Left cardiac atrium (tissue), 4 donors: ENCODE measurements around the gene MTR. TPM values are rescaled to one million over a fixed set of nuclear protein-coding genes. Genes with fewer than 3 reads are reported as not detected.
"Not testable (repeated sequence)": the region's sequence is repeated elsewhere in the genome, so short reads cannot be mapped to it uniquely, and the experiment has no call there.

Source experiments
- ATAC-seq, 2 donors: fragments of 200-7000 bp; cut with Tn5 transposase; one replicate each; pipeline ENCODE4 v1.9.1; 2020; ENCODE audit warnings: mild to moderate bottlenecking in 2 of 2, moderate library complexity in 2 of 2
- DNase-seq: peaks from one replicate; pipeline ENCODE4 v3.0.0-alpha.2; 2020
- intact Hi-C, 2 donors: fragments of 100-400 bp; cut with DNase I; formaldehyde crosslinking; loops; one replicate each; pipeline versions ENCODE4 v1.14.1 to v1.15.1; 2022 to 2023
- total RNA-seq, 2 donors: library from RNA; stranded (reverse); fragmentation: NEBNext Ultra II Directional; extraction: Animal tissue kit (Norgen Biotek cat#: 25700); gene quantifications; one replicate each; pipeline ENCODE4 v1.2.1, GENCODE V29; 2021
- donor health status: DM: no; HTN: yes; CAD: no.
- donor health status: DM: no; HTN: yes; CAD: no; lungs with severe emphysema.
- donor health status: DM: yes; HTN: yes; CAD: no.
- donor health status: Dilated cardiomyopathy.

MTR gene
- total RNA-seq, 2 donors from 2014 or later = 33.4 to 44.7 TPM

DNA sequence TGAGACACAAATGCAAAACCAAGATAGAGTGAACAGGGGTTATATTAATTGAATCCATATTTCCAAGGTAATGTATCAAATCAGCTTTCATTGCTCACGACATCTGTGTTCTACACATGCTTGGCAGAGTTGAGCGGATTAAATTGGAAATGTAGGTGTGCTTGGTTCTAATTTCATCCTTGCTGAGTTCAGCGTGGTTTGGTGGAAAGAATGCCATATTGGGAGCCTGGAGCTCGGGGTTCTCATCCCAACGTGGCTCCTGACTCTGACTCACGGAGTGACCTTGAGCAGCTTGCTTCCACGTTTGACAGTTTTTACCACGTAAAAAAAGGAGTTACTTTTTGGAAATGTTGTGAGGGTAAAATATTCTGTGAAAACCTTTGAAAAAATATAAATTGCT lies 92.0 kb downstream of the MTR start:
- intact Hi-C loops = no loop called here

DNA sequence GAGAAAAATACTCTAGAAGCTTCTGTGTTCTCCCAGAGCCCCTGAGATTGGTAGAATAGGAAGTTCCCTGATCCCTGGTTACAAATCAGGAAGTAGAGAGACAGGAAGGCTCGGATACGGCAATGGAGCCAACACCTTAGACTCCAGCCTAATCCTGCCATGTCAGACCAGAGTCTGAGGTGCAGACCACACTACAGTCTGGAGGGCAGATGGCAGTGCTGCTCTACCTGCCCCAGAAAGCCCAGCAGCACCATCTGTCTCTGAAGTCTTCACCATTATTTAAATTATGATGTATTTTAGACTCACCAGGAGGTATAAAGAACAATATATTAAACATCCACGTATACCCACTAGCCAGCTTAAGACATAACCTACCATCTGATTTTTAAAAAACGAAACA lies 93.0 kb downstream of the MTR start:
- DNase-seq (no peak), ATAC-seq (peak in 1 of 2 donors; percentile 20)
- intact Hi-C loops = no loop called here

More for the DNA sequence above, 92.0 kb downstream of the MTR start:
- DNase-seq (no peak), ATAC-seq (no peak)

DNA sequence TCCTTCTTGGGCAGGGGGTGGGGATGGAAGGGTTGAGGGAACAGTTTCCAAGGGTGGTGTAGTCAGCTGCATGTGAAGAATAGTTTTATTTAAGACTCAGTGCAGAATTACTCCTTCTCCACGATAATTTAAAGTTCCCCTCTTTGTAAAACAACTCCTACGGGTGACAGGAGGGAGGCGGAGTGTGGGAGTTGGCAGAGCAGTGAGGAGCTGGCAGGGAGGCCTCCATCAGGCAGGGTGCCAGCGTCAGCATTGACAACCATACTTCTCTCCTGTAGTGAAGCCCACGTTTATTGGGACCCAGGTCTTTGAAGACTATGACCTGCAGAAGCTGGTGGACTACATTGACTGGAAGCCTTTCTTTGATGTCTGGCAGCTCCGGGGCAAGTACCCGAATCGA lies 93.8 kb downstream of the MTR start:
- intact Hi-C loops = no loop called here
- DNase-seq (peak; percentile 57), ATAC-seq (peak; percentile 78 to 82)

DNA sequence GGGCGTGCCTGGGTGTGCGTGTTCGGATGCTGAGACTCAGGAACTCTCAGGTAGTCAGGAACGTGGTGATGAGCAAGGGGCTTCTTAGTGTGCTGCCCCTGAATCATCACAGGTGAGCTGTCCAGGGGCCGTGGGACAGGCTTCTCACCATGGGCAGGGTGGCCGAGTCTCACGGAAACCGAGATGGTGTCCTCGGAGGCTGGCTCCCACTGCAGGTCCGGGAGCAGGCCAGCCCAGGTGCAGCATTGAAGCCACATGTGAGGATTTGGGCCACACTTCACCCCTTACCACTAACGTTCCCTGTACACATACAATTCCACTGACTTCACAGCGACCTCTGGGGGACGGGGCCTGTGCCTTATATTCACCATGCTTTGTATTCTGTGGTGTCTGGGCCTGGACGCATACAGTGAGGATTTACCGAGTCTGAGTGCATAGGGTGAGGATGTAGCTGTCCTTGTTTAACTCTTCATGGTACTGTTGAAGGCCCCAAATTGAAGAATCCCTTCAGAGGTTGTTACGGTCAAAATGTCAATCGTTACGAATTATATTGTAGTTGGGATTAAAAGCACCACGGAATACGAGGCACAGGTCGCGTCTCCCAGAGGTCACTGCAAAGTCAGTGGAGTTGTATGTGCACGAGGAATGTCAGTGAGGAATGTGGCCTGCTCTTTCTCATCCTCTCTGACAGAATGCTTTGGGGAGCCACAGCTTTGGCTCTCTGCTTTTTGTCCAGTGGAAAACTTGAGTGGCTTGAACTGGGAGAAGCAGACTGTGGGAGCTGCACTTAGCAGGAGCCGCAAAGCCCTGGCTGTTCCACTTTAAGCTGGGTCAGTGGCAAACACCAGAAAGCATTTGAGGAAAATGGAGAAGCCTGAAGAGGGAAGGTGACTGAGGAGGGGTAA lies 95.3 kb downstream of the MTR start:
- peak; percentile 61 to 62 for ATAC-seq
- peak; percentile 27 for DNase-seq
- intact Hi-C loops = loop anchor here in 1 of 2 donors (5.0 kb wide), 1 partner anchor 92 kb away; no protein-coding TSS in a partner anchor

DNA sequence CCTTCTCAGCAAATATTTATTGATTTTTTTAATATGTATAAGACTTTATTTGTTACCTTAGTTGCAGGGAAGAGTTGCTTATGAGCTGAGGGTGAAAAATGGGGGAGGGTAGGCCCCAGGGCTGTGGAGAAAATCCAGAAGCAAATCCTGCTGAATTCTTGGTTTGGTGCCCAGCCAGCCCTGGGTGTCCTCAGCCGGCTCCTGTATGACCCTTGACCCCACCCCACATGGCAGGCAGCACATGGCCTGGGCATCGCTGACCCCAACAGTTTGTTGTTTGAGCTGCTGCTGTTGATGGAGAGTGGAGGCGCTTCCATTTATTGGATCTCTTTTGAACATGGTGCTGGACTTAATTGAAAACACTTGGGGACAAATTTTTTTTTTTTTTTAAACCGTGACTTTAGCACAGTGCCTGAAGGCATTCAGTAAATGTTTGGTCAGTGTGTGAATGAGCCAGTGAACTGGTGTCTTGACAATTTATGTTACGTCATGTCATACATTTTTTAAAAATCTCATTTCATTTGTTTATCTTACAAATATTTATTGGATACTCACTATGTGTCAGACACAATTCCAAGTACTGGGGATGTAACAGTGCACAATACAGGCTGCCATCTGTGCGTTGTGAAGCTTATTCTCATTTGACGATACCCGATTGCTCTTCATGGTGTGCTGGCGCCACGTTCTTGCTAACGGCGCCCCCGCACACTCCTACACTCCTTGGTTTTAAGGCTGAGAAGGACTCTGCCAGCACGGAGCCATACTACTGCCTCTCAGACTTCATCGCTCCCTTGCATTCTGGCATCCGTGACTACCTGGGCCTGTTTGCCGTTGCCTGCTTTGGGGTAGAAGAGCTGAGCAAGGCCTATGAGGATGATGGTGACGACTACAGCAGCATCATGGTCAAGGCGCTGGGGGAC lies 98.8 kb downstream of the MTR start:
- ATAC-seq = no peak
- DNase-seq = no peak
- intact Hi-C loops = loop anchor here in 1 of 2 donors (5.0 kb wide), 1 partner anchor 88 kb away; no protein-coding TSS in a partner anchor

DNA sequence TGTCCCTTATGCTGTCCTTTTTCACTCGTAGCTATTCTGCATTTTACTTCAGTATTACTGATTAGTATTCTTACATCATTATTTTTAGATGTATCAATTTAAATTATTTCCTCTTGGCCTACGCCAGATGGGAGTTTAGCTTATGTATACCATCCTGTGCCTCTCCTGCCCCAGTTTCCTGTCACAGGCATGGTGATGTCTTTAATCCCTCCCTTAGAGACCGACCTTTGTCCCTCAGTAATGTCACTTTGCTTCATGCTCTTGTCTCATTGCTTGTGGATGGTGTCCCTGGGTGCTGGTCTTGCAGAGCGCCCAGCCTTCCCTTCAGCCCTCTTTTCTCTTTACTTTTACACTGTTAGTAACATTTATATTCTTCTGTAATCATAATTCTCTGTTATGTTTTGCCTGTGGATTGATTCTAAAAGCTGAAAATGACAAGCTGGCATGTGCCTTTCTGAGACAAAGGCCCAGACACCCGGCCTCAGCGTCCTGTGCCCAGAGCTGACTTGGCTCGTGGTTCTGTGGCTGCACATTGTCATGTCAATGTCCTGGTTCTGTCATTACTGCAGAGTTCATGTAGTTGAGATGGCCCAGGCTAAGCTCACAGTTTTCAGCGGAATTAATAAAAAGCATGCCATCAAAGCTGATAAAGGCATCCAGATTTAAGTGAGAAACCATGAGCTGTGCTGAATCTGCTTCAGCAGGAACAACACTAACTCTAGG lies 100.7 kb downstream of the MTR start:
- ATAC-seq (peak; percentile 59 to 67), DNase-seq (no peak)
- intact Hi-C loops = no loop called here

DNA sequence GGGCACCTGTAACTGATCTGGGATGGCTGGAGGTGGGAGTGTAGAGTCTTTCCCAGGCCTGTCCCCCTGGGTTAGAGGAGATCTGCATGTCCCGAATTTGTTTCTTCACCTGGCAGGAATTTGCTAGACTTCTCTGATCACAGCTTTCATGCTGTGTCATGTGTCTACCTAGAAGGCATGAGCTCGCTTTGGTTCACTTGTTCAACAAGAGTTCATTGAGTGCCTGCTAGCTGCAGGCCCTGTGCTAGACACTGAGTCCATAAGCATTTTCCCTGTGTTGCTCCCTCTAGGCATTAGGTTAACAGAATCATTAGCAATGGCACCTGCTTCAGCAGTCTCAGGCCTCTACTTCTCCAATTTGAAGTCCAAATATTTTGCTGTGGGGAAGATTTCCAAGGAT lies 101.6 kb downstream of the MTR start:
- intact Hi-C loops = no loop called here
- no peak for ATAC-seq
- DNase-seq = no peak

DNA sequence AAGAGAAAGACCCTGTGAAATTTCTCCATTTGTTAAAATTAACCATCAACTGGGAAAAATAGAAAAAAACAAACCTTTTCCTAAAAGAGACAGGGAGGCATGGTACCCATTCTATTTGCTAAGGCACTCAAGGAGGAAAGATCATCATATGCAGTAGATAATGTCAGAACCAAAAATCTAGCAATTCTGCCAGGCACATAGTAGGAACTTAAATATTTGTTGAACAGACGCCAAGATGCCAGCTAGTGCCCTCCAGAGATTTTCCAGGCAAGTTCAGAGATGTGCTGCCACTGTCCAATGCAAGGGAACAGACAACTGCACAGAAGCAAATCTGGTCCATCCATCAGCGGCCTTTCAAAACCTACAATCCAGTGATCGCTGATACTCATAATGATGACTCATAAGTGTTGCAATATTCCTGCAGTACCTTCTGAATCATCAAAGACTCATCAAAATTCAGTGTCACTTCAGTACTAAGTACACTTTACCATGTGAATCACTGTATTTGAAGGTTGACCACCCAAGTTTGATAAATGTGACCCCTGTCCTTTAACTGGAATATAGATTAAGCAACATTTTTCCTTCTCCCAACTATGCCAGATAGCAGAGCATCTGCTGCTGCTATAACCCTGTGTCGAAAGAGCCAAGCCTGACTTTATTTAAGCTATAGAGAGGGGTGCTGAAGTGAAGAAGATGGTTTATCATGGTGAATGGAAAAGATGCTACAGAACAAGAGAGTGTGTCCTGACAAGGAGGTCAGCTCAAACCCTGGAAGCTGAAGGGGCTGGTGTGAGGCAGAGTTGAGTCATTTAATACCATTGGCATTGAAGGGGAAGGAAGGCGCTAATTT lies 110.0 kb downstream of the MTR start:
- ATAC-seq (peak in 1 of 2 donors; percentile 81), DNase-seq (no peak)
- intact Hi-C loops = no loop called here

DNA sequence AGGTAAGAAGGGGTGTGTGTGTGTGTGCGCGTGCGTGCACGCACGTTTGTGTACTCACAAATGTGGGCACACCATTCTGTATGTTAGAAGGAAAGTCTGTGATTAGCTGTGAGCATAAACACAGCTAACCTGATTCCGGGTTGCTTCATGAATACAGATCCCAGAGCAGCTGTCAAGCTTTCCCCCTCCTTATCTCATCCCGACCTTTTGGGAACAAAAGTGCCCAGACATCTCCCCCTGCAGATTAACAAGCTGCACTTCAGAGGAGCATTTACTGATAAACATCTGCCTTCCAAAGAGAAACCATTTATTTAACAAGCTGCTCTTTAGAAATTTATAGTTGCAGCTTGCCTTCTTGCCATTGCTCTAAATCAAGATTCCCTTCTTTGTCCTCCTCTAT lies 112.1 kb downstream of the MTR start:
- ATAC-seq (no peak), DNase-seq (no peak)
- intact Hi-C loops = no loop called here

DNA sequence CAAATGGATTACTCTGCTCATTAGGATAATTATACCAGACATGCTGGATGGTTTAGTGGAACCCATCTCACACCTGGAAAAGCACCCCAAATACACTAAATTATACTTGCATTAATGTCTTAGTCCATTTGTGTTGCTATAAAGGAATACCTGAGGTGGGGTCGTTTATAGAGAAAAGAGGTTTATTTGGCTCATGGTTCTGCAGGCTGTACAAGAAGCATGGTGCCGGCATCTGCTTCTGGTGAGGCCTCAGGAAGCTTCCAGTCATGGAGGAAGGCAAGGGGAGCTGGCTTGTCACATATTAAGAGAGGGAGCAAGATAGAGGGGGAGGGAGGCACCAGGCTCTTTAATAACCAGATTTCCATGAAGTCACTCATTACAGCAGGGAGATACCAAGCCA lies 113.6 kb downstream of the MTR start:
- intact Hi-C loops = no loop called here
- DNase-seq (no peak), ATAC-seq (no peak)

DNA sequence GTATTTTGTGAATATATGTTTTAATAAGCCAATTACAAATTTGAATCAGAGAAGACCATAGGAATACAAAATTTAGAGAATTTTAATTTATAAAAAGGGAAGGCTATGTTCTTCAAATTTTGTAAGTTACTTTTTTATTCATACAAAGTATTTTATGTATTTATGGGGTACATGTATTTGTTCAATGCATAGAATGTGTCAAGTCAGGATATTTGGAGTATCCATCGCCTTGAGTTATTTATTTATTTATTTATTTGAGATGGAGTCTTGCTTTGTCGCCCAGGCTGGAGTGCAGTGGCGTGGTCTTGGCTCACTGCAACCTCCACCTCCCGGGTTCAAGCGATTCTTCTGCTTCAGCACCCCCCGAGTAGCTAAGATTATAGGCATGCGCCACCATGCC lies 116.0 kb downstream of the MTR start:
- not testable (repeated sequence) for ATAC-seq

DNA sequence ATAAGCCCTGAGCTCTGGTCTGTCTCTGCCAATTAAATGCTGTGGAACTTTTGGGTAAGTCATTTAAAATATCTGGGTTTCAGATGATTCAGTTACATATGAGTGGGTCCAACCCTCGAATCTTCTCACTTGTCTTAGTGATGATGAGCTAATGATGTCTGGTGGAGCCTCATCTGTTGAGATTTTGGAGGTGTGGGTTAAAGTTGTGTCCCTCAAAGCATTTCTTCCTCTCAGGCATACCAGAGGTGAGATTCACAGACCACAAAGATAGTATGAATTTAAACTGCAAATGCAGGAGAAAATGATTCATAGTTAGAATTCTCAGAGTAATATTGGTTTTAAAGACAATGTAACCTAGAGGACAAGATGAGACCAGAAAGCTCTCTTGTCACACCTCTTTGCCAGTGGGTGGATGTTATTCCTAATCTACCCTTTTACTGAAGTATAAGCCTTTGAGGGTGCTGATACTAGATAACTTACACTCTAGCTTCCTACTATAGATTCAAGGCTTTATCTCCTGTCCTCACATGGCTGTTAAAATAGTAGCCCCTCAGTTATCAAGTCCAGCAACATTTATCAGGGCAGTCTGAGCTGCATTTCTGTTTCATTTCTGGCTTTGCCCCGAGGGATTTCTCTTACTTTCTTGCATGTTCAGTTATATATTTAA lies 118.4 kb downstream of the MTR start:
- no peak for DNase-seq
- no peak for ATAC-seq
- intact Hi-C loops = no loop called here

More for the DNA sequence above, 116.0 kb downstream of the MTR start:
- DNase-seq, intact Hi-C loops: not testable (repeated sequence)

DNA sequence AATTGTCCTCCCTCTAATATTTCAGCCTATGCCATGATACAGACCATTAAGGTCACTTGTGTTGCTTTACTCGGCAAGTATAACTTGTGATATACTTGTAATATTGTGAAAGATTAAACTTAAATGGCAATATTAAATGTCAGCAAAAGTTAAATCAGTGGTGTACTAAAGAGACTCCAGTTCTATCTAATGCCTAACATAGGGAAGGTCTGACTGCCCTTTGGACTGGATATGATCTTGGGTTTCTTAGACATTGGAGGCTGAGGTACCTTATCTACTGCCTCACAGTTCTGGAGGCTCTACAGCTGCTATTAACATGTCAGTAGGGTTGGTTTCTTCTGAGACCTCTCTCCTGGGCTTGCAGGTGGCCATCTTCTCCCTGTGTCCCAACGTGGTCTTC lies 119.3 kb downstream of the MTR start:
- intact Hi-C loops = no loop called here
- DNase-seq = no peak
- ATAC-seq = no peak

DNA sequence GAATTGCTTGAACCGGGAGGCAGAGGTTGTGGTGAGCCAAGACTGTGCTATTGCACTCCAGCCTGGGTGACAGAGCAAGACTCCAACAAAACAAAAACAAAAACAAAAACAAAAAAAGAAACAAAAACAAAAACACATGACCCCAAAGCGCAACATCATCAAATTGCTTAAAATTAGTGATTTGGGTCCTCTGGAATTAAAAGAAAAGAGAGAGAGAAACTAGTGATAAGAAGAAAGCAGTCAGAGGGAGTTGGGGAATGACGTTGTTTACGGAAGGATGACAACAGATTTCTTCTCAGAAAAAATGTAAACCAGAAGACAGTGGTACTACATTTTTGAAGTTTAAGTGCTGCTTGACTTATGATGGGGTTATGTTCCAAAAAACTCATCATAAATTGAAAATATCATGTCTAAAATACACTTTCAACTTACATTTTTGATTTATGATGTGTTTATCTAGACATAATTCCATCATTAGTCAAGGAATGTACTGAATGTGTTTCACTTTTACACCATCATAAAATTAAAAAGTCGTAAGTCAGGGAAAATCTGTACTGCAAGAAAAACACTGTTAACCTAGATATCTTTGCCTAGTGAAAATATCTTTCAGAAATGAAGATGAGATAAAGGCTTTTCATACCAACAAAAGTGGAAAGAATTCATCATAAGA lies 121.2 kb downstream of the MTR start:
- no peak for ATAC-seq
- intact Hi-C loops = no loop called here

DNA sequence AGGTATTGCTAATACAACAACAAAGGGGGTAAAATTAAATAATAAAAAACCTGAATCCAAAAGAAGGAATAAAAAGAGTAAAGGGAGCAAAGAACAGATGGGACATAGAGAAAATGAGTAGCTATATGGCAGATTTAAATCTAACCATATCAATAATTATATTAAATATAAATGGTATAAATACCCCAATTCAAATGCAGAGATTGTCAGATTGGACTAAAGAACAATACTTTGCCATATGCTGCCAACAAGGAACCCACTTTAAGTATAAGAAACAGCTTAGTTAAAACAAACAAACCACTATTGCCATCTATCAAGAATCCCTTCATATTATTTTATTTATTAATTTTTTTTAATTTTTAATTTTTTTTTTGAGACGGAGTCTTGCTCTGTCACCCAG lies 122.4 kb downstream of the MTR start:
- intact Hi-C loops = no loop called here
- DNase-seq (no peak), ATAC-seq (no peak)

More for the DNA sequence above, 121.2 kb downstream of the MTR start:
- DNase-seq = no peak

DNA sequence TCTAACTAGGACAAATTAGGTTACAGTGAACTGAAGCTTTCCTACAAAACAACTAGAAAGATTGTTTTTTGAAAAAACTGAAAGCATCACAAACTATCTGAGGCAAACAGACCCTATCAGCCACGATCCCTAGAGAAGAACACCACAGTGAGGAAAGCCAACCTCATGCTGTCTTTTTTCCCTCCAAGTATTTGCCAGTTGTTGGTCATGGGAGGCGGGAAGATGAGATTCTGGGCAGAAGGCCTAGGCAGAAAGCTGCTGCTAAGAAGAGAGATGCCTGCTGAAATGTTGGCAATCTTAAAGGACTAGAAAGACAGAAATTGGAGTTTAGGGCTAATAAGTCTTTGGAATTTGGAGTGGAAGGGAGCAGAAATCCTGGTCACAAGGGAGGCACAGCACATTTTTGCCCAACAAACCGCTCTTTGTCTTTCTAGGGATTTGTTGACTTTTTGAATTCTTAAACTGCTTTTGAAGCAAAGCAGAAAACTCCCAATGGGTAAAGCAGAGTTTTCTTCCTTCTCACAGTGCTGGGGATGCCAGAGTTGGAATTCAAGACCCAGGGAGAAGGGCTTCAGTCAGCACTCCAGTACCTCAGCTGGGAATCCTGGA lies 125.3 kb downstream of the MTR start:
- intact Hi-C loops = no loop called here
- DNase-seq = no peak
- ATAC-seq = no peak

DNA sequence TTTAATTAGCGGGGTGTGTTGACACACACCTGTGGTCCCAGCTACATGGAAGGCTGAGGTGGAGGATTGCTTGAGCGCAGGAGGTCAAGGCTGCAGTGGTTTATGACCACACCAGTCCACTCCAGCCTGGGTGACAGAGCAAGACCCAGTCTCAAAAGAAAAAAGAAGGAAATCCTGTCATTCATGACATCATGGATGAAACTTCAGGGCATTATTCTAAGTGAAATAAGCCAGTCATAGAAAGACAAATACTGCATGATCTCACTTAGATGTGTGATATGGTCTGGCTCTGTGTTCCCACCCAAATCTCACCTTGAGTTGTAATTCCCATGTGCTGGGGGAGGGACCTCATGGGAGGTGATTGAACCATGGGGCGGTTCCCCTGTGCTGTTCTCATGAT lies 126.5 kb downstream of the MTR start:
- DNase-seq (no peak), ATAC-seq (no peak)
- intact Hi-C loops = no loop called here
